ENCODE results near the gene ZNF135.
A peak's percentile ranks its signal among the peaks of the same experiment; 100 is the strongest.

ZNF135 gene

DNA sequence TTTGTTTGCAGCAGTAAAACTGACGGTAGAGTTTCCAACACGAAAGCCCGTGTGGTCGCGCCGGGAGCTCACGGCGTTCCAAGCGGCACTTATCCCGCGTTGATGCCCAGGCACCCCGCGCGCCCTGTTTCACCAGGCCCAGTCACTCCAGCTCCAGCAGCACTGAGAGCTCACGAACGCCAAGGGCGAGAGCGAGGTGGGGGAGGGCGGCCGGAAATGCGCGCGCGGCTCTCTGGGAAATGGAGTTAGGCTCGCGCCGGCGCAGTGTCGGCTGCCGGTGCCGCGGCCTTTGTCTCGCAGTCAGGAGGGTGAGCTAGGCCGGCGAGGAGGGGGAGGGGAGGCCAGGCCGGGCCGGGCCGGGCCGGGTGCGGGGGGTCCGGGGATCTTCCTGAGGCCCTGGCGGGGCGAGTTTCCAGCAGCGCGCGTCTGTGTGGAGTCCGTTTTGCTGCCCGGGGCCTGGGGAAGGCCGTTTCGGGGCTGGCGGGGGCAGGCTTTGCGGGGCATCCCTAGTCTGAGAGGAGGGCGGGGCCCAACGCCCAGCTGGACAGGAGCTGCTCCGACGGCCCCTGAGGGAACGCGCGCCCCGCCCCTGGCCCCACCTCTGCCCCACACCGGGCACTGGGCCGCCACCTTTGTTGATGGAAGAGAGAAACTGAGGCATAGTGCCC is at the start of gene ZNF135:
ZNF135 (plus strand) TSS at position 280 of the 668 bp plus-strand sequence. CDS start 721 bp downstream, outside the sequence.
- Mint-ChIP-seq H3K36me3 (ENCODE audit: low read depth) (peaks cover 33% of the 10 kb centered on the region), H3K27ac (peak within 1 kb of the TSS; percentile 77), H3K27me3 (peaks cover 16% of the 10 kb centered on the region), H3K9me3 (peaks cover 32% of the 10 kb centered on the region), H3K4me3 (peak within 1 kb of the TSS; percentile 73), H3K4me1 (peaks cover 4% of the 10 kb centered on the region)
- ATAC-seq = peak; percentile 81
- DNase-seq = peak; percentile 73

DNA sequence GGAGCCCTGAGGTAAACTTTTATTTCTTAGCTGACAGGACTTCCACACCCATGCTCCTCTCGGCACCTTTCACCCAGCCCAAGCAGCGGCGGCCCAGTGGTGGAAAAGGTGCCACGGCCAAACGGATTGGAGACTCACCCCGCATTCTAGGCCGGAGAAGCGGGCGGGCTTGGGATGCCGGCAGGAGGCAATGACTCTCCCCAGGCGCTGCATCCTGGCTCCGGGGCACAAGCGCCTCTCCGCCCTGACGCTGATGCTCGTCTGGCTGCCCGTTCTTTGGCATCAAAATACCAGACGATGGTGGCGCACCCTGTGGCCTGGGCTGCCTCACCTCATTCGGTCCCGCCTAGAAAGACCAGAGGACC is 49.8 kb upstream of the ZNF135 start:
- Mint-ChIP-seq H3K9me3 (peaks cover 67% of the 10 kb centered on the region), H3K36me3 (ENCODE audit: low read depth) (peaks cover 51% of the 10 kb centered on the region), H3K4me1 (peaks cover 9% of the 10 kb centered on the region), H3K4me3 (peak overlapping the region; percentile 46), H3K27me3 (no peaks in the 10 kb centered on the region), H3K27ac (no peak overlapping the region)
- DNase-seq = no peak
- no peak for ATAC-seq

DNA sequence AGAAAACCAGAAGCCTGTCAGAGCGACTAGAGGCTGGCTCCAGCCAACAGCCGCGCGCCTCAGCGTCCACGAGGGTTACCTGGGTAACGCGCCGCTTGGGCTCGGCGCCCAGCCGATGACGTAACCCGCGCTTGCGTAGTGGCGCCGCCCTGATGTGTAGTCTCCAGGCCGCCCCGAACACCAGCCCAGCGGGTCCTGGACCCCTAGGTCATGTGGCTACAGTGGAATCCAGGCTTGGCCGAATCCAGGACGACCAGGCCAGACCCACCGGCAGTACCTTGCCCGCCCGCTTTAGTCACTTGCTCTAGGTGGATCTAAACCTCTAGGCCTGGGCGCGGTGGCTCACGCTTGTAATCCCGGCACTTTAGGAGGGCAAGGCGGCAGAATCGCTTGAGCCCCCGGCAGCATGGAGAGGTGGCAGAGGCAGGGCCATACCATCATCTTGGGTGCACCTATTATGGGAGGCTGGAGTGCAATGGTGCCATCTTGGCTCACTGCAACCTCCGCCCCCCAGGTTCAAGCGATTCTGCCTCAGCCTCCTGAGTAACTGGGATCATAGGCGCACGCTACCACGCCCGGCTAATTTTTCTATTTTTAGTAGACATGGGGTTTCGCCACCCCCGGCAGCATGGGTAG is 49.3 kb upstream of the ZNF135 start:
- H3K27me3 Mint-ChIP-seq = no peaks in the 10 kb centered on the region
- H3K4me3 Mint-ChIP-seq = peak overlapping the region; percentile 46
- peaks cover 4% of the 10 kb centered on the region for H3K4me1 Mint-ChIP-seq
- H3K36me3 Mint-ChIP-seq (ENCODE audit: low read depth) = peaks cover 49% of the 10 kb centered on the region
- H3K27ac Mint-ChIP-seq = no peak overlapping the region
- H3K9me3 Mint-ChIP-seq = peaks cover 63% of the 10 kb centered on the region
- DNase-seq (peak; percentile 59), ATAC-seq (peak; percentile 57)

DNA sequence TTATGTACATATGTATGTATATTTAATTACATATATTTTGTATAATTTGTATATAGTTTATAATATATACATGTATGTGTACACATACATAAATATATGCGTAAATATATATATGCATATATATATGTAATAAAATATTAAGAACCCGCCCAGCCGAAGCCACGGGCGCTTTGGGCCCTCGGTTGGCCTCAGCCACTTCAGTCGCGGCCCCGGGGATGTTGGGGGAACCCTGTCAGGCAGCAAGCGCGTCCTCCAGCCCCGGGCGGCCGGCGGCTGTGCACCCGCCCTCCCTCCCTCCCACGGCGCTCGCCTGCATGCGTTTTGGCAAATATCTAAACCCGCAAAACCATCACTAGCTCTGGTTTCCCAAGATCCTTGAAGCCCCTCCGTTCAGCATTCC is 48.6 kb upstream of the ZNF135 start:
- H3K9me3 Mint-ChIP-seq = peaks cover 60% of the 10 kb centered on the region
- ATAC-seq (no peak), DNase-seq (no peak)
- peaks cover 45% of the 10 kb centered on the region for H3K36me3 Mint-ChIP-seq (ENCODE audit: low read depth)
- H3K4me1 Mint-ChIP-seq = peaks cover 4% of the 10 kb centered on the region
- H3K27me3 Mint-ChIP-seq = no peaks in the 10 kb centered on the region
- H3K4me3 Mint-ChIP-seq = peak overlapping the region; percentile 18
- no peak overlapping the region for H3K27ac Mint-ChIP-seq

DNA sequence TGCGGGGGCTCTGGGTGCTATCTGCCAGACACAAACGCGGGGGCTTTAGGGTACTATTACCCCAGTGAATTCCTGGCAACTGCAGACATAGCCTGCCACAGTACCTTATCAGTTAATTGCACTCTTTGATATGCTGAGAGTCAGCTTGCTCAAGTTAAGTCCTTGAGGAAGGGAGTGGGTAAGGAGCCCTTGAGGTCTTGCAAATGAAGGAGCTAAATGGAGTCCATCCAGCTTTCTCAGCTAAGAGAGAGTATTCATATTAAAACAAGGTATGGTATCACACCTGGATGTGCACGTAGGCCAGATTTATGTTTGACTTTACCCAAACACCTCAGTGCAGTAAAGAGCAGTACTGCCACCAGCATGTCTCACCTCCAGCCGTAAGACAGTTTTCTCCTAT is 44.9 kb upstream of the ZNF135 start:
- H3K27me3 Mint-ChIP-seq = peaks cover 4% of the 10 kb centered on the region
- no peak for DNase-seq
- H3K27ac Mint-ChIP-seq = no peak overlapping the region
- H3K4me1 Mint-ChIP-seq = peaks cover under 1% of the 10 kb centered on the region
- no peak for ATAC-seq
- H3K36me3 Mint-ChIP-seq (ENCODE audit: low read depth) = peaks cover 17% of the 10 kb centered on the region
- H3K9me3 Mint-ChIP-seq = peaks cover 49% of the 10 kb centered on the region
- no peak overlapping the region for H3K4me3 Mint-ChIP-seq

DNA sequence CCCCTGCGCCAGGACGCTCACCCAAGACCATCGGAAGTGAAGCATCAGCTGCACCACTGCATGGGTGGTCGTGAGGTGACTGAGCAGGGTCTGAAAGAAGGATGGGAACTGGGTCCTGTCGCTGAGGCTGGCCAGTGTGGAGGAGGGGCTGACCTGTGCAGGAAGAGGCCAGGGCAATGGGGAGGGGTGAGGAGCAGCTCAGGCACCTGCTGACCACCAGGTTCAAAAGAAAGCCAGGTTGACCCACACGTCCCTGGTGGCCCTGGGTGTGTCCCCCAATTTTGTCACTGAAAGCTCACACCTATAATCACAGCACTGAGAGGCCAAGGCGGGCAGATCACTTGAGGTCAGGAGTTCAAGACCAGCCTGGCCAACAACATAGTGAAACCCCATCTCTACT is 39.0 kb upstream of the ZNF135 start:
- H3K27ac Mint-ChIP-seq = no peak overlapping the region
- H3K36me3 Mint-ChIP-seq (ENCODE audit: low read depth) = no peaks in the 10 kb centered on the region
- peaks cover 4% of the 10 kb centered on the region for H3K27me3 Mint-ChIP-seq
- H3K4me1 Mint-ChIP-seq = no peaks in the 10 kb centered on the region
- H3K4me3 Mint-ChIP-seq = no peak overlapping the region
- no peak for DNase-seq
- no peak for ATAC-seq
- peaks cover 42% of the 10 kb centered on the region for H3K9me3 Mint-ChIP-seq

DNA sequence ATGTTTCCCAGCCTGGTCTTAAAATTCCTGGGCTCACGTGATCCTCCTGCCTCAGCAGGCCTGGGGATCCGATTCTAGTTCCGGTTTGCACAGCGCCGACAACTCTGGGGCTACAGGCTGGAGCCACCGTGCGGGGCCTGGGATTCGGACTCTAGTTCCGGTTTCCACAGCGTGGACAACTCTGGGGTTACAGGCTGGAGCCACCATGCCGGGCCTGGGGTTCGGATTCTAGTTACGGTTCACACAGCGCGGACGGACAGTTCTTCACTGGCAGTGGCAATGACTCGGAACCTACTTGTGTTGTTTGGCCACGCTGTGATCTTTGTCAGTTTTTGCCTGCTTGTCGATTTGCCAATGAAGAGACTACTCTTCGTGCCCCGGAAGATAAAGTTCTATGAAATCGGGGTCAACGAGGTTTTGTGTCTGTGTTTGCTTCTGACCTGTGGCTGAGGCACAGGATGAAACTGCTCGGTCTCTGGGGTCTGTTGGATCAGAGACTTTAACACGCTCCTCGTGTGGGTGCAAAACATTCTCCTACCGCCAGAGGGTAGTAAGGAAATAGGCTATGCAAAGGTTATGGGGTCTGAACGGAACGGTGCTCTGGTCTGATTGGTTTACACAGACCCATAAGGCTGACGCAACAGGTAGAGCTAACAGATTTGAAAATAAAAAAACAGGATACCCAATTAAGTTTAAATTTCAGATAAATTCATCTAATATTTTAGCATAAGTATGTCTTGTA is 37.4 kb upstream of the ZNF135 start:
- H3K27me3 Mint-ChIP-seq = no peaks in the 10 kb centered on the region
- peak; percentile 69 for ATAC-seq
- peaks cover 43% of the 10 kb centered on the region for H3K9me3 Mint-ChIP-seq
- peak; percentile 42 for DNase-seq
- peaks cover 1% of the 10 kb centered on the region for H3K36me3 Mint-ChIP-seq (ENCODE audit: low read depth)
- no peak overlapping the region for H3K4me3 Mint-ChIP-seq
- H3K4me1 Mint-ChIP-seq = no peaks in the 10 kb centered on the region
- no peak overlapping the region for H3K27ac Mint-ChIP-seq

DNA sequence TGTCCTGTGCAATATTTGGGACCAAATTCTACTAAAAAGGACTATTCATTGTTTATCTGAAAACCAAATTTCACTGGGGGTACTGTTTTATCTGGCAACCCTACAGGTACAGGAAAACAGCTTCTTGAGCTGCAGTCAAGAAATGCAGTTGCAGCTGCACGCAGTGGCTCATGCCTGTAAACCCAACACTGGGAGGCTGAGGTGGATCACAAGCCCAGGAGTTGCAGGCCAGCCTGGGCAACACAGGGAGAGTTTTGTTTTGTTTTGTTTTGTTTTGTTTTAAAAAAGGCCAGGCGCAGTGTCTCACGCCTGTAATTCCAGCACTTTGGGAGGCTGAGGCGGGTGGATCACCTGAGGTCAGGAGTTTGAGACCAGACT is 36.8 kb upstream of the ZNF135 start:
- no peaks in the 10 kb centered on the region for H3K4me1 Mint-ChIP-seq
- peaks cover 1% of the 10 kb centered on the region for H3K36me3 Mint-ChIP-seq (ENCODE audit: low read depth)
- no peak overlapping the region for H3K27ac Mint-ChIP-seq
- ATAC-seq (no peak), DNase-seq (no peak)
- H3K9me3 Mint-ChIP-seq = peaks cover 43% of the 10 kb centered on the region
- H3K27me3 Mint-ChIP-seq = no peaks in the 10 kb centered on the region
- no peak overlapping the region for H3K4me3 Mint-ChIP-seq

DNA sequence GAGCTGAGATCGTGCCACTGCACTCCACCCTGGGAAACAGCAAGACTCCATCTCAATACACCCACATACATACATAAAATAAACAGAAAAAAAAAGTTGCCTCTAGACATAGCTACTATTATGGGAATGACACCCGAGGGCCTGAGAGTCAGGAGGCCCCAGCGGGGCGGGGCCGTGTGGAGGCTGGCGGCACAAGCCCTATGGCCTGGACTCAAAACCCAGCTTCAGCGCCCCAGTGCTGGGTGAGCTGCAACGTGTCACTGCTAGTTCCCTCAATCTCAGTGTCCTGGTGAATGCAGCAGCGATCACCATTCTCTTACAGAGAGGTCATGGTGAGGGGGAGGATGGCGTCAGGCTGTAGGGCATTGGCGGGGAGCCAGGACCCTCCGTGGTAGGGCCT is 34.4 kb upstream of the ZNF135 start:
- ATAC-seq (no peak), DNase-seq (no peak)
- peaks cover 1% of the 10 kb centered on the region for H3K36me3 Mint-ChIP-seq (ENCODE audit: low read depth)
- no peak overlapping the region for H3K4me3 Mint-ChIP-seq
- peaks cover 2% of the 10 kb centered on the region for H3K27me3 Mint-ChIP-seq
- H3K27ac Mint-ChIP-seq = no peak overlapping the region
- H3K4me1 Mint-ChIP-seq = no peaks in the 10 kb centered on the region
- H3K9me3 Mint-ChIP-seq = peaks cover 52% of the 10 kb centered on the region

DNA sequence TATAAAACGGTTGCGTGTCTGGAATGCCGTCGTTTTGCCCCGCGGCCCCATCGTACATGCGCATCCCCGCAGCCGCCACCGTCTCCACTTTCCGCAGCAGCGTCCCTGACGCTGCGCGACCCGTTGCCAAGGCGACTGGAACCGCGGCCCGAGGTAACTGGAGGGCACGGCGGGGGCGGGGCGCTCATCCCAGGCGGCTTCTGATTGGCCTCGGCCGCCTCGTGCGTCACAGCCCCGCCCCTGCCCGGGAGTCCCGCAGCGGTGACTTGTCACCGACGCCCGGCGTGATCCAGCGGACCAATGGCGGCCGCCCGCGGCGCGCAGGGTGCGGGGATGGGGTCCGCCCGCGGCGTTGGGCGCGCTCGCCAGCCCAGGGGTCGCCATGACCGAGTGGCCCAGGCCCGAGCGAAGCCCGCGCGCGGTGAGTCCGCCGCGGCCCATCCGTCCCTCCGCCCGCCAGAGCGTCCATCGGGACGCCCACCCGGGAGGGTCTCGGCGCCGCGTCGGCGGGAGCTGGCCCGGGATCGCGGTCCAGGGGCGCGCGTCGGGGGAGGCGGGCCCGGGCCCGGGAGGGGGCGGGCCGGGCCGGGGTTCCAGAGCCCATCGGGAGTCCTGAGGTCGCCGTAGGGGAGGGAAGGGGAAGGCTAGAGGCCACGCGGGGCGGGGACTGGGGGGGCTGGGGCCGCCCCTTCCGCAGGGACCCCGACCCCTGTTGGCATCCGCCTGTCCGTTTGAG is 25.2 kb upstream of the ZNF135 start, which contains the start of gene ZSCAN1:
ZSCAN1 (plus strand) TSS at position 285 of the 736 bp plus-strand sequence. CDS start 3,812 bp downstream, outside the sequence.
- peaks cover 36% of the 10 kb centered on the region for H3K9me3 Mint-ChIP-seq
- H3K36me3 Mint-ChIP-seq (ENCODE audit: low read depth) = peaks cover 26% of the 10 kb centered on the region
- no peaks in the 10 kb centered on the region for H3K4me1 Mint-ChIP-seq
- ATAC-seq (no peak), DNase-seq (peak; percentile 16)
- peaks cover 26% of the 10 kb centered on the region for H3K27me3 Mint-ChIP-seq
- H3K27ac Mint-ChIP-seq = no peak within 1 kb of the TSS
- no peak within 1 kb of the TSS for H3K4me3 Mint-ChIP-seq

DNA sequence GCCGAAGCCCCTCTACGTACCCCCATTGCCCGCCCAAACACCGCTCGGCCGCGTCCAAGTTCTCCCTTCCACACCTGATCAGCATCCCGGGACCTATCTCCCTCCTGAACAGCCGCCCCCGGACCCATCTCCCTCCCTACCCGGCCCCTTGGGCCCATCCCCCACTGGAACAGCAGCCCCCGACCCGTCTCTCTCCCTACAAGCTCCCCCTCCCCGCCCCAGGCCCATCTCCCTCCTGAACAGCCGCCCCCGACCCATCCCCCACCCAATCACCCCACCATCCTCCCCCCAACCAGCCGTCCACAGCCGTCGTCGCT is 24.6 kb upstream of the ZNF135 start:
- no peak overlapping the region for H3K4me3 Mint-ChIP-seq
- H3K36me3 Mint-ChIP-seq (ENCODE audit: low read depth) = peaks cover 26% of the 10 kb centered on the region
- no peak for ATAC-seq
- H3K27ac Mint-ChIP-seq = no peak overlapping the region
- peaks cover 25% of the 10 kb centered on the region for H3K27me3 Mint-ChIP-seq
- no peak for DNase-seq
- H3K9me3 Mint-ChIP-seq = peaks cover 33% of the 10 kb centered on the region
- H3K4me1 Mint-ChIP-seq = no peaks in the 10 kb centered on the region

DNA sequence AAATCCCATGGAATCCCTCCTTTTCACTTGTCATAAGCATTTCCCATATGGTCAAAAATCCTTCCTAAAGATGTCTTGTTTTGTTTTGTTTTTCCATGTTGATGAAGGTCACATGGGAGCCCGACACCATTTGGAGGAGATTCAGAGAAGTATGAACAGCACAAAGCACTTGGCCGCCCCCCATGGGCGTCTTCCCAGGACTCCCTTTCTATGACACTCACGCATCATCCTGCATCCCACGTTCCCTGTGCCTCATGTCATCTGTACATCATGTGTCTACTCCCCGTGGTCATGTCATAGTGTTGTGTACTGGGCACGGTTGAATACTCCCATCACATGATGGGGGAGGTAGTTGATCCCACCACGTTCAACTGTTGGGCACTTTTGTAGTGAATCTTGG is 23.2 kb upstream of the ZNF135 start:
- no peak overlapping the region for H3K4me3 Mint-ChIP-seq
- no peak overlapping the region for H3K27ac Mint-ChIP-seq
- peaks cover 31% of the 10 kb centered on the region for H3K9me3 Mint-ChIP-seq
- ATAC-seq (no peak), DNase-seq (no peak)
- peaks cover 27% of the 10 kb centered on the region for H3K36me3 Mint-ChIP-seq (ENCODE audit: low read depth)
- no peaks in the 10 kb centered on the region for H3K4me1 Mint-ChIP-seq
- H3K27me3 Mint-ChIP-seq = peaks cover 24% of the 10 kb centered on the region

DNA sequence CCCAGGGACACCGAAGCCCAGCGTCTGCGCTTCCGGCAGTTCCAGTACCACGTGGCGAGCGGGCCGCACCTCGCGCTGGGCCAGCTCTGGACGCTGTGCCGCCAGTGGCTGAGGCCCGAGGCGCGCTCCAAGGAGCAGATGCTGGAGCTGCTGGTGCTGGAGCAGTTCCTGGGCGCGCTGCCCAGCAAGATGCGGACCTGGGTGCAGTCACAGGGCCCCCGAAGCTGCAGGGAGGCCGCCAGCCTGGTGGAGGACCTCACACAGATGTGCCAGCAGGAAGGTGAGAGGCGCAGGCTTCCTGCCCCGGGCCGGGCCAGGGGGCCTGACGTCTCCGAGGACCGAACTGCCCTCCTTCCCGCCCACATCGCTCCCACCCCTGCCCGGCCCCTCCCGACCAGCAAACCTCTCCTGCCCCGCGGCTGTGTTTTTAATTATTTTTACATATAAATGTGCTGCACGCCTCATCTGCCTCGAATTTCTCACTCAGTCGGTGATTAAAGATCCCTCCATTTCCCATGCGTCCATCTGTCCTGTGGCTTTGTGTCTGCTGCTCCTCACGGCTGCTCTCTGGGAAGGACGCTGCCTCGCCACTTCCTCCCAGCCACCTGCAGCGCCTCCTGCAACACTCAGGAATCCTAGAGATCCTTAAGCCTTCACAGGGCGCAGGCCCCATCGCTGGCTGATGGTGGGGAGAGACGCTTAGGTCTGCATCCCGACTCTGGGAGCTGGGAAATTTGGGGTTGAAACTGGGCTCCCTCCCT is 21.0 kb upstream of the ZNF135 start:
- peaks cover 29% of the 10 kb centered on the region for H3K9me3 Mint-ChIP-seq
- no peak overlapping the region for H3K4me3 Mint-ChIP-seq
- no peak overlapping the region for H3K27ac Mint-ChIP-seq
- ATAC-seq = no peak
- H3K4me1 Mint-ChIP-seq = no peaks in the 10 kb centered on the region
- DNase-seq = no peak
- peaks cover 30% of the 10 kb centered on the region for H3K36me3 Mint-ChIP-seq (ENCODE audit: low read depth)
- peaks cover 20% of the 10 kb centered on the region for H3K27me3 Mint-ChIP-seq

DNA sequence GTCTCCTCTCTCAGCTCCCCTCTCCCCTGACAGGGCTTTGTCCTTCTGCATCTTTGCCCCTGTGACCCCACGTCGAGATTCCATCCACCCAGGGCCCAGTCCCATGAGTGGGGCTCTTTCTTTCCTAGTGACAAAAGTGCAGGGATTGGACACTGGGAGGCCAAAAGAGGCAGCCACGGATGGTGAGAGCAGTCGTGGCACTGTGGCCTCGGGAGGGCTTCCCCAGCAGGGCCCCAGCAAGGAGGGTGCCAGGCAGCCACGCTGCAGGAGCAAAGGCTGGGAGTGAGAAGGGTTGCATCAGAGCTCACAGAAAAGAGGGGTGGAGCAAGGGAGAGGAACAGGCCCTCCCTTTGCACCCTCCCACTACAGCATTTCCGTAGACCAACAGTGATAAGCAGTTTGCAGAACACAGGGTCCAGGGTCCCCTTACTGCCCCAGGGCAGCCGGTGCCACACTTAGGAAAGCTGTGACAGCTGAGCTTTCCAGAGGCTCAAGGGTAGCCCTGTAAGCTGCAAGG is 20.3 kb upstream of the ZNF135 start:
- Mint-ChIP-seq H3K36me3 (ENCODE audit: low read depth) (peaks cover 29% of the 10 kb centered on the region), H3K9me3 (peaks cover 34% of the 10 kb centered on the region), H3K27me3 (peaks cover 20% of the 10 kb centered on the region), H3K27ac (no peak overlapping the region), H3K4me3 (no peak overlapping the region), H3K4me1 (no peaks in the 10 kb centered on the region)
- no peak for ATAC-seq
- DNase-seq = no peak

Measured in activated naive CD8-positive, alpha-beta T cell treated with anti-CD3 and anti-CD28 coated beads, Interleukin-2, amount 50 U/mL, for 24 hours (primary cell).